Colonic mucosa (tissue), 4 donors: ENCODE measurements around the gene MCRS1. TPM values are rescaled to one million over a fixed set of nuclear protein-coding genes. Genes with fewer than 3 reads are reported as not detected.

Source experiments
- DNase-seq: peaks from one replicate; pipeline ENCODE4 v3.0.0-alpha.2; 2020
- H3K27ac ChIP-seq: fragments of 200-600 bp; one replicate; pipeline ENCODE4 v1.8.0; 2021
- H3K27me3 ChIP-seq: fragments of 200-600 bp; one replicate; pipeline ENCODE4 v1.8.0; 2021
- H3K36me3 ChIP-seq: fragments of 200-600 bp; one replicate; pipeline ENCODE4 v1.8.0; 2021
- H3K4me1 ChIP-seq: fragments of 200-600 bp; one replicate; pipeline ENCODE4 v1.8.0; 2021; ENCODE audit warnings: mild to moderate bottlenecking
- H3K4me3 ChIP-seq: fragments of 200-600 bp; one replicate; pipeline ENCODE4 v1.8.0; 2021
- H3K9ac ChIP-seq, 2 donors: one replicate each; pipeline ENCODE4 v1.7.0; 2013; ENCODE audit warnings: control low read depth in 2 of 2, low read depth in 2 of 2, low read length in 2 of 2
- H3K9me3 ChIP-seq: fragments of 200-600 bp; one replicate; pipeline ENCODE4 v1.8.0; 2021
- intact Hi-C: fragments of 100-400 bp; cut with DNase I; formaldehyde crosslinking; loops from one replicate; pipeline ENCODE4 v1.14.1; 2022
- total RNA-seq, 2 donors: library from RNA; stranded (reverse); fragmentation: NEBNext Ultra II Directional in 1 of 2; extraction: Animal tissue kit (Norgen Biotek cat#: 25700) in 1 of 2; gene quantifications; one replicate each; pipeline ENCODE4 v1.2.1, GENCODE V29; 2021
- TF ChIP-seq, protein P1 (sequence below): fragments of 200-600 bp; IDR thresholded peaks from one replicate; pipeline ENCODE4 v1.8.0; 2022; ENCODE audit warnings: antibody characterized with exemption, mild to moderate bottlenecking
- donor health status: healthy.
- donor health status: DM: no; HTN: no; CAD: no.
- donor health status: DM: no; HTN: no; CAD: no.

Gene MCRS1
- total RNA-seq, 2 donors from 2014 or later, result 53.8 to 78.7 TPM

- Histone ChIP-seq H3K36me3 (no peaks in the 10 kb centered on the region), H3K4me3 (peak overlapping the region; percentile 1), H3K9ac (no peak overlapping the region), H3K27ac (no peak overlapping the region), H3K27me3 (peaks cover 10% of the 10 kb centered on the region), H3K9me3 (no peaks in the 10 kb centered on the region), H3K4me1 (no peaks in the 10 kb centered on the region)
- intact Hi-C loops, result no loop called here
- TF ChIP-seq, protein P1, sequence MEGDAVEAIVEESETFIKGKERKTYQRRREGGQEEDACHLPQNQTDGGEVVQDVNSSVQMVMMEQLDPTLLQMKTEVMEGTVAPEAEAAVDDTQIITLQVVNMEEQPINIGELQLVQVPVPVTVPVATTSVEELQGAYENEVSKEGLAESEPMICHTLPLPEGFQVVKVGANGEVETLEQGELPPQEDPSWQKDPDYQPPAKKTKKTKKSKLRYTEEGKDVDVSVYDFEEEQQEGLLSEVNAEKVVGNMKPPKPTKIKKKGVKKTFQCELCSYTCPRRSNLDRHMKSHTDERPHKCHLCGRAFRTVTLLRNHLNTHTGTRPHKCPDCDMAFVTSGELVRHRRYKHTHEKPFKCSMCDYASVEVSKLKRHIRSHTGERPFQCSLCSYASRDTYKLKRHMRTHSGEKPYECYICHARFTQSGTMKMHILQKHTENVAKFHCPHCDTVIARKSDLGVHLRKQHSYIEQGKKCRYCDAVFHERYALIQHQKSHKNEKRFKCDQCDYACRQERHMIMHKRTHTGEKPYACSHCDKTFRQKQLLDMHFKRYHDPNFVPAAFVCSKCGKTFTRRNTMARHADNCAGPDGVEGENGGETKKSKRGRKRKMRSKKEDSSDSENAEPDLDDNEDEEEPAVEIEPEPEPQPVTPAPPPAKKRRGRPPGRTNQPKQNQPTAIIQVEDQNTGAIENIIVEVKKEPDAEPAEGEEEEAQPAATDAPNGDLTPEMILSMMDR, result no peak
- no peak for DNase-seq
Measured at GRCh38 chr12:49548481-49548821, 19.5 kb downstream of the MCRS1 start.

DNA sequence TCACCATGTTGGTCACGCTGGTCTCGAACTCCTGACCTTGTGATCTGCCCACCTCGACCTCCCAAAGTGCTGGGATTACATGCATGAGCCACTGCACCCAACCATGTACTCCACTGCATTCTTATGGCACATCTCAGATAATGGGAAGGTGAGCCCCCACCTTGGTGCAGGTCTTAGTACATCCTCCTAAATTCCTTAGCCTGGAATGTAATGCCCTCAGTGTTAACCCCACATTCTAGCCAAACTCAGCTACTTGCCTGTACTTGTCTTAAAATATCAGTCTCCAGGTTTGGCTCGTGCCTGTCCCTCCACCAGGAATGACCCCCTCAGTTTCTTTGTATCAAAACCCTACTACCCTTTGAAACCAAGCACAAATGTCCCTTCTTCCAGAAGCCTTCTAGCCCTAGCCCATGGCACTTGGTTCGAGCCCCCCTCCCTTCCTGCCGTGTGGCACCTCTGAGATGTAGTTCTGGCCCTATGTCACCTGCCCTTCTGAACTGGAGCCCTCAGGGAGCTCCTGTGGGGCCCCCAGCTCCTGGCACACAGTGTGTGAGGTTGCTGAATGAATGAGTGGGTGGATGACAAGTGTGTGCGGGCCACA, 20.8 kb downstream of the MCRS1 start:
- peaks cover 10% of the 10 kb centered on the region for H3K27me3 ChIP-seq
- intact Hi-C loops, result no loop called here
- TF ChIP-seq, protein P1, result no peak
- no peak overlapping the region for H3K9ac ChIP-seq
- no peaks in the 10 kb centered on the region for H3K9me3 ChIP-seq
- H3K4me1 ChIP-seq, result no peaks in the 10 kb centered on the region
- no peak overlapping the region for H3K4me3 ChIP-seq
- DNase-seq, result no peak
- H3K36me3 ChIP-seq, result no peaks in the 10 kb centered on the region
- H3K27ac ChIP-seq, result no peak overlapping the region

DNA sequence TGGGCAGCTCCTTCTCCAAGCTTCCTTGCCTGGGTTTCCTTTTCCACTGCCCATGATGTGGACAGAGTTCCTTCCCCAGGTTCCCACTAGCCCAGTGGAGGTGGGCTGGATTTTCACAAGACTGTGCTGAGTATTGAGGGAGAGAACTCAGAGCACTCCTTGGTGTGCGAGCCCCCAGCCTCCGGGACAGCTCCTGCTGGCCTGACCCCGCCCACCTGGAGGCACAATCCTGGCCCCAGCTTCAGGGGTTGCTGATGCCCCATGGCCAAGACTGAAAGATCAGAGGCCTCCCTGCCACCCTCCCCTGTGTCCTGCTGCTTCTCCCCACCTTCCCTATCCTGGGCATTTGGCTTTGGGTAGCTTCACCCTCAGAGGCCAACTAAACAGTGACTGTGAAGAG, 21.5 kb downstream of the MCRS1 start:
- Histone ChIP-seq H3K4me1 (no peaks in the 10 kb centered on the region), H3K9ac (no peak overlapping the region), H3K27ac (no peak overlapping the region), H3K36me3 (no peaks in the 10 kb centered on the region), H3K4me3 (no peak overlapping the region), H3K27me3 (peaks cover 10% of the 10 kb centered on the region), H3K9me3 (no peaks in the 10 kb centered on the region)
- TF ChIP-seq, protein P1, result no peak
- intact Hi-C loops, result no loop called here
- no peak for DNase-seq

- no peaks in the 10 kb centered on the region for H3K9me3 ChIP-seq
- no peaks in the 10 kb centered on the region for H3K4me1 ChIP-seq
- intact Hi-C loops, result no loop called here
- H3K36me3 ChIP-seq, result no peaks in the 10 kb centered on the region
- TF ChIP-seq, protein P1, result no peak
- no peak overlapping the region for H3K4me3 ChIP-seq
- H3K9ac ChIP-seq, result no peak overlapping the region
- DNase-seq, result no peak
- no peak overlapping the region for H3K27ac ChIP-seq
- H3K27me3 ChIP-seq, result peaks cover 12% of the 10 kb centered on the region
Measured at GRCh38 chr12:49545815-49546214, 22.1 kb downstream of the MCRS1 start.

DNA sequence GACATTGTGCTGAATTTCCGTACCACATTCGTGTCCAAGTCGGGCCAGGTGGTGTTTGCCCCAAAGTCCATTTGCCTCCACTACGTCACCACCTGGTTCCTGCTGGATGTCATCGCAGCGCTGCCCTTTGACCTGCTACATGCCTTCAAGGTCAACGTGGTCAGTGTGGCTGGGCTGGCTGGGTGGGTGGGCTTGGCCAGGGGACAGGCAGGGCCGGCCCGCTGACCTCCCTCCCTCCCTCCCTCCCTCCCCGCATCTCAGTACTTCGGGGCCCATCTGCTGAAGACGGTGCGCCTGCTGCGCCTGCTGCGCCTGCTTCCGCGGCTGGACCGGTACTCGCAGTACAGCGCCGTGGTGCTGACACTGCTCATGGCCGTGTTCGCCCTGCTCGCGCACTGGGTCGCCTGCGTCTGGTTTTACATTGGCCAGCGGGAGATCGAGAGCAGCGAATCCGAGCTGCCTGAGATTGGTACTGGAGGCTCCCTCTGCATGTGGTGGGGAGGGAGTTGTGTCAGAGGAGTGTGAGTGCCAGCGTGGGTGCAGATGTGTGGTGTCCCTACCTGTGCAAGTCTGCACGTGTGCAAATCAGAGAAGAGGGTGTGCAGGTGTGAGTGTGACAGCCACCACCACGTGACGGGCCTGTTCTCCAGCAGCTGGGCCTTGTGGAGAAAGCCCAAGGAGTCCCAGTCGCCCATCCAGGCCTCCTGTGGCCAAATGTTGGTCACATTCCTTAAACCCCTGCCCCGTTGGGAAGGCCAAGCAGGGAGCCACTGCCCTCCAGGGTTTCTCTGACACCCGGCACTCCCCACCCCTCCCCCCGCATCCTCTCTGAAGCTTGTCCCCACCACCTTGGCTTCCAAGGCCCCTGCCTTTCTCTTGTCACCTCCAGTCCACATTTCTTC, 23.8 kb downstream of the MCRS1 start:
- TF ChIP-seq, protein P1, result no peak
- no peak for DNase-seq
- no peaks in the 10 kb centered on the region for H3K4me1 ChIP-seq
- H3K4me3 ChIP-seq, result no peak overlapping the region
- H3K27ac ChIP-seq, result no peak overlapping the region
- H3K36me3 ChIP-seq, result no peaks in the 10 kb centered on the region
- no peak overlapping the region for H3K9ac ChIP-seq
- intact Hi-C loops, result no loop called here
- peaks cover 11% of the 10 kb centered on the region for H3K27me3 ChIP-seq
- H3K9me3 ChIP-seq, result no peaks in the 10 kb centered on the region
